NCI-H774 (cell line): ENCODE measurements around the gene NEDD4L.

ENCODE experiments used
- DNase-seq: peaks from one replicate; lab custom pipeline; 2025; lab: John Stamatoyannopoulos, UW

The NEDD4L gene

DNA sequence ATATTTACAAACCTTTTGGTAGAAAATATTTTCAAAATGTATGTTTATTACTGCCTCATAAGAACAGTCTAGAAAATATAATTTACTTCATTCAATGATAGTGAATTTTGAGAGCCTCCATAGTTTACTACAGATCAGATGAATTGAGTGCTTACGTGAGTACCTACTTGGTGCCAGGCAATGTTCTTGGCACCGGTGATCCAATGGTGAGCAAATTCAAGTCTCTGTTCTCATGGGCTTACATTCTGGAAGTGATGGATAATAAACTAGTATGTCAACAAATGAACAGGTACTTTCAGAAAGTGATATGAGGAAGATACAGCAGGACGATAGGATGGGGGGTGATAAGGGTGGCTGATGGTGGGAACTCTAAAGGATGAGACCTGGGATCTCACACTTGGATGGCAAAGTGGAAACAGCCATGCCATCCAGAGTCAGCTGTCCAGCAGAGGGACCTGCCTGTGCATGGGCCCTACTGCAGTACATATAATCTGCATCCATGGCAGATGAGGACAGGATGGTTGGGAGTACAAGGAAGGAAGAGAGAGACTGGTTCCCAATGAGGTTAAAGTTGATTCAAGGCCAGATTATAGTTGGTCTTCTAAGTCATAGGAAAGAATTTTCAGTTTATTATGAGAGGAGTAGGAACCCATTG lies 277.0 kb downstream of the NEDD4L start:
- no peak for DNase-seq

DNA sequence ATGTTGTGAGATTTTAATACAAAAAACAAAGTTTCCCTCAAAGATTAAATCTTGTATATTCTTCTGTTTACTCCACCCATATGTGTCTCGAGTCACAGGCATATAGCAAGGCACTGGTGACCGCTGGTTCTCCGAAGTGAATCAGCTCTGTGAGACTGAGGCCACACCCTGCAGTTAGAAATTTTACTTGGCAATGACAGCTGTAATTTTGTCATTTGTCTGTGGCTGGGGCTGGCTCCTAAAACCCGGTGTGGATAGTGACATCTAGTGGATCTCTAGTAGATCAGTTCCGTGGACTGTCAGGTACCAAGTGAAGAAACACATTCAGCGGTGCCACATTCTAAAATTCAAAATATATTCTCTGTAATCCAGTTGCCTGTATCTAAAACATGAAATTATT lies 278.0 kb downstream of the NEDD4L start:
- DNase-seq: peak; percentile 49

GRCh38 chr18:58322464-58322863 lies 278.4 kb downstream of the NEDD4L start:
- no peak for DNase-seq

- no peak for DNase-seq
Observed at GRCh38 chr18:58323866-58324762, 280.1 kb downstream of the NEDD4L start.

DNA sequence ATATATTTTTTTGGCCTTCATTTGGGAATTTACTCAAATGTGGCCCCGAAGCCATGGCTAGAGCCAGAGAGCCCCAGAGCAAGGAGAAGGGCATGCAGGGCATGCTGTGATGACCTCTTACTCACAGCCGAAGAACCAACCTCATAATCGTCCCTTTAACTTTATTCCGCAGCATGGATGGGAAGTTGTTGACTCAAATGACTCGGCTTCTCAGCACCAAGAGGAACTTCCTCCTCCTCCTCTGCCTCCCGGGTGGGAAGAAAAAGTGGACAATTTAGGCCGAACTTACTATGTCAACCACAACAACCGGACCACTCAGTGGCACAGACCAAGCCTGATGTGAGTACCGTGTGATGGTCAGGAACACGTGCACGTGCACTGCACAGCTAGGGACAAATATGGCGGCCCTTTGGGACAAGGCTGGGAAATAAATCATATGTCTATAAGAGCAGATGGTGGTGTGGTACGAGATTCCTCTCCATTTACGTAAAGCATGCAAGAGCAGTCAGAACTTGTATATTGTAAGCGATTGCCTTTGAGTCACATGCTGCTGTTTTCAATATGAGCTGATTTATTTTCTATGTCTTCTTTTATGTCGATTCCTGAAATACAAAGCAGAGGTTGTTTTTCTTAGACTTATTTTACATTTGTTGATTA lies 280.9 kb downstream of the NEDD4L start:
- DNase-seq: no peak

DNA sequence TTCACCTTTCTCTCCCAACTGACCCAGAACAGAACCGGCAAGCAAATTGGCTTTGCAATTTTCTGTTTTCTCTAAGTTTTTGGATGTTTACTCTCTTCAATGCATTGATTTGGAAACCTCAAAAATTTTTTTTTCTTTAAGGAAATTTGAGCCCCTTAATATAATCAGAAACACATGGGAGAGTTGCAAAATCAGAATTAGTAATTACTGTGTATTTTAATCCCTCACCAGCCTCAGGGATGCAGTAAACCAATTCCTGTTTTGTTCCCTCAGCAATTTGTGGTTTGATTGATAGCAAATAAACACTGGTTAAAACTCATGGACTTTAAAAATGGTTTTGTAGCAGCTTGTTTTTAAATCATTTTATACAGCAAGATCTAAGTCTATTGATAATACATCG lies 281.5 kb downstream of the NEDD4L start:
- no peak for DNase-seq

GRCh38 chr18:58334061-58334460 lies 290.0 kb downstream of the NEDD4L start:
- DNase-seq: no peak

DNA sequence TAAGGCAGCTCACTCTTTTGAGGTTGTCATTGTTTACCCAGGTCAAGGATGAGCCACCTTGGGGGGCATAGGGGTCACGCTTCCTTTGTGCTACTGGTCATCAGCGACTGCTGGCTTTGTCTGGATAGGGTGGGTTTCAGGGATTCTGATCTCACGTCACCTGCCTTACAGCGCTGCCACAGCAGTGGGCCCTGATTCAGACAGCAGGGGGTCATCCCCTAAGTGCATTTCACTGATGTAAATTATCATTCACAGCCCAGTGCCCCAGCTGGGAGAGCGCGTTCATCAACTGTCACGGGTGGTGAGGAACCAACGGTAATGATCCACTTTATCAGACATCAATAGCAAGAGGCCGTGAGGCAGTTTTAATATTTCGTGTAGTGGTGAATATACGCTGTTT lies 291.2 kb downstream of the NEDD4L start:
- no peak for DNase-seq

- DNase-seq: no peak
Observed at GRCh38 chr18:58335821-58336220, 291.8 kb downstream of the NEDD4L start.

- DNase-seq: no peak
Observed at GRCh38 chr18:58336605-58337004, 292.6 kb downstream of the NEDD4L start.

- DNase-seq: no peak
Observed at GRCh38 chr18:58337285-58337684, 293.3 kb downstream of the NEDD4L start.

DNA sequence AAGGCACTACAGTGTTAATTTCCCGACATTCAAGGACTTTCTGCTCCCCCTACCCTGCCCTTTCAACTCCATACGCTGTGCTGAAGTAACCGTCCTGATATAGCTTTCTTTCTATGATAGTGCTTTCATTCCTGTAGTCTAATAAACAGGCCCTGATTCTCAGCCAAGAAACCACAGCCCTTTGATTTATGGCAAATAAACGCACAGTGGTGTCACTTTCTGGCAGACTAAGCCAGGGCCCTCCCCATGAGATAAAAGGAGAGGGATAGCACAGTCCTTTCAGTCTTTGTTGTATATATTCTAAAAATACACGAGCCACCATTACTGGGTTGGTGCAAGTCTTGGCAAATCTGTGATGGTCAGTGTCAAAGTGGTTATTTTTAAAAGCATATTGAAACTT lies 293.7 kb downstream of the NEDD4L start:
- DNase-seq: no peak

DNA sequence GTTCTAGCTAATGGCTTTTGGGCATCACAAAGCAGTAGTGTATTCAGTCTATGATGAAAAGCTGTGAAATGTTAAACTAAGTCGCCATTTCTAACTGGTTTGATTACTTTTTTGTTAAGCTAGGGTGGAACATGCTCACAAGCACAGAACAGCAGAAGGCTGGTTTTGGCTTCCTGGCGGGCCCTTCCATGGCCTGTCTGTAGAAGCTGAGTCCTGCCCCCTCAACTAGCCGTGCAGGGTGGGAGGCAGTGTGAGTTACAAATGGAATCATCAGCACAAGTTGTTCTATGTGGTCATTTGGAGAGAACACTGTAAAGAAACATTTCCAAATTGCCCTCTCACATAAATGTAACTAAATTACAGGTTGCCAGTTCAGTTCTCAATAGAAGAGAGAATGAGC lies 294.1 kb downstream of the NEDD4L start:
- DNase-seq: no peak

DNA sequence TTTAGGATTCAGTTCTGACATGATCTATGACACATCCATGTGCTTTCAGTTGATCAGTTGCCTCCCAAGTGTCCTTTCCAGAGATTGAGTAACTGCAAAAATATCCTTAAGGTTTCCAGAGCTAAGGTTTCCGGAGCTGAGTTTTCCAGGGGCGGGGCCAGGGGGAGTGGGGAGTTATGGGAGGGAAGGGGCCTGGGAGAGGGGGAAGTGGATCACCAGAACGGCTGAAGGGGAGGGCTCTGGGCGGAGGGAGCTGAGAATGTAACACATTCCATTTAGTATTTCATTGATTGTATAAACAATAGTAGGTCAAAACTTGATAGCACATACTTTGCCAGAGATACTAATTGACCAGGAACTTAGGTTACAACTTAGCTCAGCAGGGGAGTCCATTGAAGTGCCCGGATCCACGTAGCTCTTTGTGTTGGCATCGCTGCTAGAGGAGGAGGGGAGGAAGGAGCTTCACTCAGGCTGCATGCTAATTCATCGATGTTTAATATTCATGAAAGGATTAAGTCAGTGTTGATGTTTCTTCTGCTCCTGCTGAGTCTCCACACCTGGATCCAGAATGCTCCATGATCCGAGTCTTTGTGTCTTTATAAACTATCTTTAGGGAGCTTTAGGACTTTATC lies 295.1 kb downstream of the NEDD4L start:
- no peak for DNase-seq

GRCh38 chr18:58339890-58340289 lies 295.9 kb downstream of the NEDD4L start:
- DNase-seq: no peak

DNA sequence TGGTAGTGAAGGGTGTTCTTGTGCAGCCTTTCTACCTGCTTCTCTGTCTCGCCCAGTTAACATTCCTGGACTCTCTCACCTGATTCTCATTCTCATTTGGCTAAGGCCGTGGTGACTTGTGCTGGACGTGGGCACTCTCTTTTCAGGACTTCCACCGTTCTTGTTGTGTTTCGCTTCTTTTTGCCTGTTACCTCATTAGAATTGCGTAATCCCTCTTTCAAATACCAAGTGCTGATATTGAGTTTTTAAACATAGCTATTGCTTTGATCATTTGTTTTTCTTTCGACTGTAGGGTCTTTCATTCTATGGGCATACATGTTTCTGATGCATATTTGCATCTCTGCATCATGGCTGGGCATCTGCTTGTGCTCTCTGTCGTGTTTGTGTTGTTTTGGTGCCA lies 297.9 kb downstream of the NEDD4L start:
- DNase-seq: no peak

DNA sequence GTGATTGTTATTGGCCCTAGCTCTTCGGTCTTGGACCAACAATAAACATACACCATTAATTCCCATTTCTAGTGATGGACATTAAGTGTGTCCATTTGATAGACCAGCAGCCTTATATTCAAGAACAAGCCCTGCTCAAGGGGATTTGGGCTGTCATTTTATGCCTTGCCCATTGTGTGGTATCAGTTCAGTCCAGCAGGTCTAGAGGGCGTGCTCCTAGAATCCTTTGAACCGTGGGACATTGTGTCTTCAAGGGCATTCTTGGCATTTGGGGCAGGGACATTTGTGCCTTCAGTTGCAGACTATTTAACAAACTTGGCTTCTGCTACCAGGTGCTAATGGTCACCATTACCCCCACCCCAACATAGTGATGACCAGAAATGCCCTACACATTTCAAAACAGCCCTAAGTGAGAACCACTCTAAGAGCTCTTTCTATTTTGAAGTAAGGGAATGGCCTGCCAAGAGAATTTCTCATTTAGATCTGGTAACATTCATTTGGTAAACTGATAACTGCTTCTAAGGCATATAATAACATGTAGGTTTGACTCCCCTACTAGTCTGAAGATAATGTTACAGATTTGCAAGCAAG lies 300.1 kb downstream of the NEDD4L start:
- DNase-seq: no peak

DNA sequence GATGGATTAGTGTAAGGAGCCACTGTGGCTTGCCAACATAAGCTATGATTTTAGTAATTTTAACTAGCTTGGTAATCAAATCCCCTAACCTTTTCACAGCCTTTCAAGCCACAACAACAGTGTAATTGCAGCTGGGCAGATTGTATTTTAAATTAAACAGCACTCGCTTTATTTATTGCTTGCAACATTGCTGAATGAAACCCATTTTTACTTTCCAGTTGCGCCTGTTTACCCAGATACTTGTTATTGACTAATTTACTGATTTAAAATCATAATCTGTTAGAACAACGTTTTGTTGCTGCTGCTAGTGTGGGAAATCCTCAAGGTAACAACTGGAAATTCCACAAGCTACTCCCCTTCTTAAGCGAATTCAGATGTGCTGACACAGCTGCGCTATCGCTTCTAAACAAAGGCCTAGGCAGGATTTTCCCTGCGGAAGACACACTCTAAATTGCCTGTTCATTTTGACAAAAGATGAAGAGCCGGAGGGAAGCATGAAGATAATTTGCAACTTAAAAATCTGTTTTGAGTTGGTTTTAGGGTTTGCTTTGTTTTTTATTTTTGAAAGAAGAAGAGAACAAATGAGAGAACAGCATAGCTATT lies 300.9 kb downstream of the NEDD4L start:
- DNase-seq: no peak

DNA sequence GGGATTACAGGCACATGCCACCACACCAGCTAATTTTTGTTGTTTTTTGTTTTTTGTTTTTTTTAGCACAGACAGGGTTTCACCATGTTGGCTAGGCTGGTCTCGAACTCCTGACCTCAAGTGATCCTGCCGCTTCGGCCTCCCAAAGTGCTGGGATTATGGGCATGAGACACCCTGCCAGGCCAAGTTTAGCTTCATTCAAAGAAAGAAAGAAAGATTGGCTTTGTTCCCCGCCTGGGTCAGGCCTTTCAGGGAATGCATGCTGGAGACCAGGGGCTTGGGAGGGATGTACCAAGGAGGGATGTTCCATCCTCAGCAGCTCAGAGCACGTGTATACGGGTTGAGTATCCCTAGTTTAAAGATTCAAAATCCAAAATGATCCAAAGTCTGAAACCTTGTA lies 301.8 kb downstream of the NEDD4L start:
- no peak for DNase-seq

DNA sequence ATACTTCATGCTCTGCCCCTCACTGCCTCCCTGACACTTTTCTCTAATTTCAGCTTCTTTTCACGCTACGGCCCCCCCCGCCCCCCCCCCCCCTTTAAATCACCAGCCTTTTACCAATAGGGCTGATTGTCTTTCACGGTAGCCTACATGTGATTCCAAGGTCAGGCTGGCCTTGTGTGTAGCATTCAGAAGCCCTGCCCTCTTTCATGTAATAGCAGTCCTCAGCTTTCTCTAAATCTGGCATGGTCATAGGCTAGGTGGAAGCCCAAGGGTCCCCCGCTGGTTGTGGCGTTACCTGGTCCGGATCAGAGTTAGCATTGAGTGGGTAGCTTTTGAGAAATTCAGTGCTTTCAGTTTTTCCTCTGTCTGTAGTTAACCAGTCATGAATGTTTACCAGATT lies 303.1 kb downstream of the NEDD4L start:
- DNase-seq: no peak

- no peak for DNase-seq
Observed at GRCh38 chr18:58348517-58348916, 304.5 kb downstream of the NEDD4L start.

GRCh38 chr18:58348951-58349350 lies 304.9 kb downstream of the NEDD4L start:
- no peak for DNase-seq
